Neural progenitor cell (in vitro differentiated cells): Measurements from ENCODE around the gene GP1BB. TPM values are rescaled to one million over a fixed set of nuclear protein-coding genes. Genes with fewer than 3 reads are reported as not detected.

ENCODE experiments used
- DNase-seq: peaks from one replicate; pipeline ENCODE4 v3.0.0-alpha.2; 2016; ENCODE audit warnings: low spot score
- H2AFZ ChIP-seq: fragments of 200-600 bp; sonication (generic); replicated peaks from 2 replicates; pipeline ENCODE4 v1.6.1; 2016; ENCODE audit warnings: antibody characterized with exemption
- H3F3A ChIP-seq: fragments of 200-600 bp; sonication (generic); 2 replicates; pipeline ENCODE4 v1.6.1; 2016; ENCODE audit warnings: antibody characterized with exemption, low read depth
- H3K27ac ChIP-seq: fragments of 200-600 bp; sonication (generic); 2 replicates; pipeline ENCODE4 v1.5.1; 2016; ENCODE audit warnings: mild to moderate bottlenecking
- H3K27me3 ChIP-seq: fragments of 200-600 bp; sonication (generic); 2 replicates; pipeline ENCODE4 v1.6.1; 2016; ENCODE audit warnings: mild to moderate bottlenecking, moderate library complexity
- H3K36me3 ChIP-seq: fragments of 200-600 bp; sonication (generic); 2 replicates; pipeline ENCODE4 v1.5.1; 2016
- H3K4me1 ChIP-seq: fragments of 200-600 bp; sonication (generic); 2 replicates; pipeline ENCODE4 v1.6.1; 2016; ENCODE audit warnings: mixed run types
- H3K4me2 ChIP-seq: fragments of 200-600 bp; sonication (generic); 2 replicates; pipeline ENCODE4 v1.6.1; 2016
- H3K4me3 ChIP-seq: fragments of 200-600 bp; sonication (generic); 2 replicates; pipeline ENCODE4 v1.5.1; 2016
- H3K79me2 ChIP-seq: fragments of 200-600 bp; sonication (generic); 2 replicates; pipeline ENCODE4 v1.6.1; 2016; ENCODE audit warnings: low read depth
- H3K9ac ChIP-seq: fragments of 200-600 bp; sonication (generic); 2 replicates; pipeline ENCODE4 v1.6.1; 2016
- H3K9me3 ChIP-seq: fragments of 200-600 bp; sonication (generic); 2 replicates; pipeline ENCODE4 v1.5.1; 2016; ENCODE audit warnings: low read depth
- H4K20me1 ChIP-seq: fragments of 200-600 bp; sonication (generic); 2 replicates; pipeline ENCODE4 v1.6.1; 2016; ENCODE audit warnings: low read depth
- H3K27ac Mint-ChIP-seq: 3 replicates; pipeline ENCODE4 v1.8.0; 2021; ENCODE audit warnings: mixed read lengths
- H3K27me3 Mint-ChIP-seq: 2 replicates; pipeline ENCODE4 v1.8.0; 2022; ENCODE audit warnings: low read depth, mild to moderate bottlenecking, inconsistent platforms, moderate library complexity, mixed read lengths; ENCODE audit not compliant: insufficient read depth
- H3K36me3 Mint-ChIP-seq: 3 replicates; pipeline ENCODE4 v1.8.0; 2021; ENCODE audit warnings: mixed read lengths
- H3K4me1 Mint-ChIP-seq: 3 replicates; pipeline ENCODE4 v1.8.0; 2021; ENCODE audit warnings: mixed read lengths
- H3K4me3 Mint-ChIP-seq: 3 replicates; pipeline ENCODE4 v1.8.0; 2021; ENCODE audit warnings: mild to moderate bottlenecking, moderate library complexity, mixed read lengths
- H3K9me3 Mint-ChIP-seq: 3 replicates; pipeline ENCODE4 v1.8.0; 2020; ENCODE audit warnings: mixed read lengths
- EZH2 ChIP-seq: fragments of 200-600 bp; sonication (generic); IDR thresholded peaks from 2 replicates; pipeline ENCODE4 v1.6.1; 2017; ENCODE audit warnings: antibody characterized with exemption, mild to moderate bottlenecking, moderate library complexity
- EZH2phosphoT487 ChIP-seq: fragments of 200-600 bp; sonication (generic); IDR thresholded peaks from 2 replicates; pipeline ENCODE4 v1.6.1; 2017; ENCODE audit warnings: antibody characterized with exemption
- total RNA-seq: library from RNA; depleted of rRNA; stranded (reverse); fragments of >200 nt; gene quantifications from 2 replicates; pipeline ENCODE4 v1.2.3, GENCODE V29; 2015; ENCODE audit warnings: low replicate concordance
- TF ChIP-seq, protein P1 (sequence below): fragments of 200-600 bp; sonication (generic); IDR thresholded peaks from 2 replicates; pipeline ENCODE4 v1.5.1; 2017; ENCODE audit warnings: antibody characterized with exemption, mild to moderate bottlenecking

The GP1BB gene
- total RNA-seq, 1 donor from 2014 or later: not detected

DNA sequence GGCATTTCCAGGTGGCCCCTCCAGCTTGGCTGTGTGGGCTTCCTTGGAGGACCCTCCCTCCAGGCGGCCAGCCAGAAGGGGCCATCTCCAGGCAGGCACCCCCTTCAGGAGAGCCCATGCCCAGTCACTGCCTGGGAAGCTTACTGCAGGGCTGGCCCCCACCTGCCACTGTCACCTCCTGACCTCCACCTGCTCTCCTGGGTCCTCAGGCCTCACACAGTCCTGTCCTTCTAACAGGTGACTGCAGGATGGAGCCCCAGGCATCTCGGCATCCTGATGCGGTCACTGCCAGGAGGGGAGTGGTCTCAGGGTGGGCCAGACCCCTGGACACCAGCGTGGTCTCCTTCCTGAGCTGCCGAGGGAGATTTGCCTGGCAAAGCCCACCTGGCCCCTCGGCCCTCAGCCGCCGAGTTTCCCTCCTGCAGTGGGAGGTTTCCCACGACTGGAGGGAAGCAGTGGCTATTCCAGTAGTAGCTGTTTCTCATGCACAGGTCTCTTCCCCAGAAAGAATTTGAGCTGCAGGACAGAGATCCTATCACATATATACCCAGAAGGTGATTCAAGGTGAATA is 50.2 kb downstream of the GP1BB start:
- Histone ChIP-seq H3K36me3 (no peaks in the 10 kb centered on the region), H3K9ac (no peak overlapping the region), H3K9me3 (no peaks in the 10 kb centered on the region), H3K4me2 (no peak overlapping the region), H4K20me1 (peaks cover 1% of the 10 kb centered on the region), H3K4me3 (no peak overlapping the region), H3K27me3 (peaks cover 70% of the 10 kb centered on the region), H3K4me1 (no peaks in the 10 kb centered on the region), H3K27ac (no peak overlapping the region), H3K79me2 (no peaks in the 10 kb centered on the region), H3F3A (no peaks in the 10 kb centered on the region), H2AFZ (no peak overlapping the region)
- Mint-ChIP-seq H3K27me3 (peaks cover 22% of the 10 kb centered on the region), H3K9me3 (peaks cover 4% of the 10 kb centered on the region), H3K27ac (no peak overlapping the region), H3K4me3 (no peak overlapping the region), H3K36me3 (no peaks in the 10 kb centered on the region), H3K4me1 (peaks cover 8% of the 10 kb centered on the region)
- no peak for DNase-seq
- no peak for TF ChIP-seq EZH2phosphoT487
- TF ChIP-seq, protein P1, sequence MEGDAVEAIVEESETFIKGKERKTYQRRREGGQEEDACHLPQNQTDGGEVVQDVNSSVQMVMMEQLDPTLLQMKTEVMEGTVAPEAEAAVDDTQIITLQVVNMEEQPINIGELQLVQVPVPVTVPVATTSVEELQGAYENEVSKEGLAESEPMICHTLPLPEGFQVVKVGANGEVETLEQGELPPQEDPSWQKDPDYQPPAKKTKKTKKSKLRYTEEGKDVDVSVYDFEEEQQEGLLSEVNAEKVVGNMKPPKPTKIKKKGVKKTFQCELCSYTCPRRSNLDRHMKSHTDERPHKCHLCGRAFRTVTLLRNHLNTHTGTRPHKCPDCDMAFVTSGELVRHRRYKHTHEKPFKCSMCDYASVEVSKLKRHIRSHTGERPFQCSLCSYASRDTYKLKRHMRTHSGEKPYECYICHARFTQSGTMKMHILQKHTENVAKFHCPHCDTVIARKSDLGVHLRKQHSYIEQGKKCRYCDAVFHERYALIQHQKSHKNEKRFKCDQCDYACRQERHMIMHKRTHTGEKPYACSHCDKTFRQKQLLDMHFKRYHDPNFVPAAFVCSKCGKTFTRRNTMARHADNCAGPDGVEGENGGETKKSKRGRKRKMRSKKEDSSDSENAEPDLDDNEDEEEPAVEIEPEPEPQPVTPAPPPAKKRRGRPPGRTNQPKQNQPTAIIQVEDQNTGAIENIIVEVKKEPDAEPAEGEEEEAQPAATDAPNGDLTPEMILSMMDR: no peak
- no peak for TF ChIP-seq EZH2

Other genes starting within 250 kb of the GP1BB start
- 37.5 and 37.7 TPM in 2 replicates for gene UFD1, start 244.3 kb upstream of the GP1BB start, total RNA-seq
- gene CDC45, start 243.6 kb upstream of the GP1BB start, total RNA-seq: 40.9 and 50.7 TPM in 2 replicates
- 0.69 and 4.1 TPM in 2 replicates for gene CLDN5, start 199.1 kb upstream of the GP1BB start, total RNA-seq
- 5.0 and 8.2 TPM in 2 replicates for gene SEPTIN5, start 9.0 kb upstream of the GP1BB start, total RNA-seq
- 0.06 TPM in 1 of 2 replicates, not detected in the other for gene TBX1, start 37.2 kb downstream of the GP1BB start, total RNA-seq
- 3.0 and 11.6 TPM in 2 replicates for gene GNB1L, start 131.3 kb downstream of the GP1BB start, total RNA-seq
- 7.3 and 16.3 TPM in 2 replicates for gene RTL10, start 131.3 kb downstream of the GP1BB start, total RNA-seq
- gene COMT, start 218.2 kb downstream of the GP1BB start, total RNA-seq: 1.1 and 1.3 TPM in 2 replicates
- gene TXNRD2, start 218.3 kb downstream of the GP1BB start, total RNA-seq: 0.19 and 3.1 TPM in 2 replicates